Measurements from ENCODE around the gene MCOLN2. TPM values are rescaled to one million over a fixed set of nuclear protein-coding genes. Genes with fewer than 3 reads are reported as not detected.

The MCOLN2 gene
- total RNA-seq, 1 experiment from 2014 or later: 1.3 TPM

GRCh38 chr1:84991097-84991920, 5.6 kb downstream of the MCOLN2 start:
- H3K4me2 ChIP-seq (ENCODE audit: insufficient read depth, insufficient read length, low read length): no peak overlapping the region
- H2AK5ac ChIP-seq (ENCODE audit: insufficient read length, low read length): no peak overlapping the region
- no peak overlapping the region for H2BK15ac ChIP-seq (ENCODE audit: low read depth, low read length)
- H4K8ac ChIP-seq (replicated peaks; ENCODE audit: insufficient read length, low read depth, low read length): no peak overlapping the region
- H4K20me1 ChIP-seq (ENCODE audit: control insufficient read depth, insufficient read depth, insufficient read length): no peaks in the 10 kb centered on the region
- H3K9me3 ChIP-seq (ENCODE audit: control insufficient read depth, low read depth, low read length): no peaks in the 10 kb centered on the region
- no peak for DNase-seq
- no peak overlapping the region for H3K56ac ChIP-seq (ENCODE audit: insufficient read length, low read depth, low read length)
- H3T11ph ChIP-seq (ENCODE audit: low read length): no peak overlapping the region
- Mint-ChIP-seq H3K4me3 (no peak overlapping the region), H3K36me3 (ENCODE audit: insufficient read depth in 1 of 3, low read depth in 3 of 3) (no peaks in the 10 kb centered on the region; a peak in 1 of 7 replicates), H3K27ac (no peak overlapping the region; a peak in 1 of 7 replicates), H3K27me3 (ENCODE audit: low read depth) (peaks cover 36% of the 10 kb centered on the region), H3K4me1 (peaks cover 0 to 3% of the 10 kb centered on the region in 2 experiments; a peak in 3 of 4 replicates), H3K9me3 (peaks cover 0 to 2% of the 10 kb centered on the region in 2 experiments; a peak in 1 of 5 replicates)
- H3K79me2 ChIP-seq (ENCODE audit: insufficient read depth, low read length): no peaks in the 10 kb centered on the region
- no peak overlapping the region for H3K23ac ChIP-seq (ENCODE audit: insufficient read length, low read depth, low read length)
- no peak overlapping the region for H3K4ac ChIP-seq (ENCODE audit: low read depth, low read length)
- H3K23me2 ChIP-seq (ENCODE audit: insufficient read length, low read depth, low read length, poor library complexity, severe bottlenecking): no peaks in the 10 kb centered on the region
- no CpG with 5 or more reads among the region's 8 CpGs for WGBS (ENCODE audit: extremely low coverage, insufficient read length, low lambda C conversion rate)
- no peak overlapping the region for H3K14ac ChIP-seq (ENCODE audit: insufficient read depth, low read length)
- TF ChIP-seq, protein P1, sequence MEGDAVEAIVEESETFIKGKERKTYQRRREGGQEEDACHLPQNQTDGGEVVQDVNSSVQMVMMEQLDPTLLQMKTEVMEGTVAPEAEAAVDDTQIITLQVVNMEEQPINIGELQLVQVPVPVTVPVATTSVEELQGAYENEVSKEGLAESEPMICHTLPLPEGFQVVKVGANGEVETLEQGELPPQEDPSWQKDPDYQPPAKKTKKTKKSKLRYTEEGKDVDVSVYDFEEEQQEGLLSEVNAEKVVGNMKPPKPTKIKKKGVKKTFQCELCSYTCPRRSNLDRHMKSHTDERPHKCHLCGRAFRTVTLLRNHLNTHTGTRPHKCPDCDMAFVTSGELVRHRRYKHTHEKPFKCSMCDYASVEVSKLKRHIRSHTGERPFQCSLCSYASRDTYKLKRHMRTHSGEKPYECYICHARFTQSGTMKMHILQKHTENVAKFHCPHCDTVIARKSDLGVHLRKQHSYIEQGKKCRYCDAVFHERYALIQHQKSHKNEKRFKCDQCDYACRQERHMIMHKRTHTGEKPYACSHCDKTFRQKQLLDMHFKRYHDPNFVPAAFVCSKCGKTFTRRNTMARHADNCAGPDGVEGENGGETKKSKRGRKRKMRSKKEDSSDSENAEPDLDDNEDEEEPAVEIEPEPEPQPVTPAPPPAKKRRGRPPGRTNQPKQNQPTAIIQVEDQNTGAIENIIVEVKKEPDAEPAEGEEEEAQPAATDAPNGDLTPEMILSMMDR (conservative IDR thresholded peaks at IDR 0.05): no peak
- no peak overlapping the region for H4K91ac ChIP-seq (ENCODE audit: insufficient read length, low read depth, low read length)
- no peak overlapping the region for H2BK120ac ChIP-seq (ENCODE audit: low read depth, low read length, poor library complexity, severe bottlenecking)
- no peaks in the 10 kb centered on the region; the same call in 1 of the 2 replicates for H3K27me3 ChIP-seq (ENCODE audit: insufficient read depth, low read length)
- H2BK12ac ChIP-seq (ENCODE audit: insufficient read length, low read depth, low read length): no peak overlapping the region
- no peak overlapping the region for H3K27ac ChIP-seq (ENCODE audit: insufficient read length, low read depth, low read length)
- no peaks in the 10 kb centered on the region for H3K79me1 ChIP-seq (ENCODE audit: insufficient read depth, low read depth, low read length, poor library complexity, severe bottlenecking)
- no peak overlapping the region for H4K5ac ChIP-seq (ENCODE audit: insufficient read length, low read depth, low read length)
- H3K9ac ChIP-seq (ENCODE audit: extremely low read depth, insufficient read length, low read length): no peak overlapping the region
- H2AFZ ChIP-seq (ENCODE audit: low read length): no peak overlapping the region
- H3K4me1 ChIP-seq (ENCODE audit: insufficient read depth, low read length): no peaks in the 10 kb centered on the region
- H2BK20ac ChIP-seq (ENCODE audit: low read depth, low read length, poor library complexity, severe bottlenecking): no peak overlapping the region
- H2BK5ac ChIP-seq (ENCODE audit: insufficient read length, low read length): no peak overlapping the region
- H3K18ac ChIP-seq (ENCODE audit: insufficient read length, low read depth, low read length): no peak overlapping the region

Data from H9 (cell line).